ENCODE results near the gene CCDC17.

CCDC17 gene

GRCh38 chr1:45623972-45624371 lies at the start of gene CCDC17:
CCDC17 (minus strand) TSS chr1:45624054; CDS start chr1:45623909, 145 bp downstream.
- no peak for DNase-seq (ENCODE audit: low read depth in 2 of 3, low spot score in 2 of 3)

DNA sequence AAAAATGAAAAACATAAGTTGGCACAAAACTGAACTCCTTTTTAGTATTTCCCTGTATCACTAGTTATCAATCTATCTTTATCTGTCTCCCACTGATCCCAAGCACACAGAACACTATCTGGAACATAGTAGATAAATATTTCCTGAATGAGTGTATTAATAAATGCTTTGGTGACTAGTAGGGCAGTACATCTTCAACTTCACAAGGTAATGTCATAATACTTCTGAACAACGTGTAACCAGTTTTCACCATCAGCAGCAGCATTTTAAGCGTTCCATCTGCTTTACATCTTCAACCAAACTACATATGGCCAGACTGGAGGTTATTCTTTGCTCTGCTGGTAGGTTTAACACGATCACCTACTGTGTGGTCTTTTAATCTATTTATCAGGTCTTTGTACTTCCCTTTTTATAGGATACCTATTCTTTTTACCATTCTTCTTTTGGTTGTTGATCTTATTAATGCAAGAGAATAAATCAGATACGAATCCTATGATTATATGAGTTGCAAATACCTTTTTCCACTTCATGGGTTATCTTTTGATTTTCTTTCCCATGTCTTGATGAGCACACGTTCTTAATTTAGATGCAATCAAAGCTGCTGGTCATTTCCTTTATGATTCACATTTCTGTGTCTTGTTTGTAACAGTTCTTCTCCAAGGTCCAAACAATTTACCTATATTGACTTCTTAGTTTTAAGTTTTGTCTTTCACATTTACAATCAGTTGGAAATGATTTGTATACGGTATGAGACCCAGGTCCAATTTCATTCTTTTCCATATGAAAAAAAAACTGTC lies 46.2 kb upstream of the CCDC17 start:
- no peak for DNase-seq (ENCODE audit: low read depth in 2 of 3, low spot score in 2 of 3)

GRCh38 chr1:45669379-45669778 lies 45.5 kb upstream of the CCDC17 start:
- no peak for DNase-seq (ENCODE audit: low read depth in 2 of 3, low spot score in 2 of 3)

GRCh38 chr1:45668526-45668925 lies 44.7 kb upstream of the CCDC17 start:
- no peak for DNase-seq (ENCODE audit: low read depth in 2 of 3, low spot score in 2 of 3)

DNA sequence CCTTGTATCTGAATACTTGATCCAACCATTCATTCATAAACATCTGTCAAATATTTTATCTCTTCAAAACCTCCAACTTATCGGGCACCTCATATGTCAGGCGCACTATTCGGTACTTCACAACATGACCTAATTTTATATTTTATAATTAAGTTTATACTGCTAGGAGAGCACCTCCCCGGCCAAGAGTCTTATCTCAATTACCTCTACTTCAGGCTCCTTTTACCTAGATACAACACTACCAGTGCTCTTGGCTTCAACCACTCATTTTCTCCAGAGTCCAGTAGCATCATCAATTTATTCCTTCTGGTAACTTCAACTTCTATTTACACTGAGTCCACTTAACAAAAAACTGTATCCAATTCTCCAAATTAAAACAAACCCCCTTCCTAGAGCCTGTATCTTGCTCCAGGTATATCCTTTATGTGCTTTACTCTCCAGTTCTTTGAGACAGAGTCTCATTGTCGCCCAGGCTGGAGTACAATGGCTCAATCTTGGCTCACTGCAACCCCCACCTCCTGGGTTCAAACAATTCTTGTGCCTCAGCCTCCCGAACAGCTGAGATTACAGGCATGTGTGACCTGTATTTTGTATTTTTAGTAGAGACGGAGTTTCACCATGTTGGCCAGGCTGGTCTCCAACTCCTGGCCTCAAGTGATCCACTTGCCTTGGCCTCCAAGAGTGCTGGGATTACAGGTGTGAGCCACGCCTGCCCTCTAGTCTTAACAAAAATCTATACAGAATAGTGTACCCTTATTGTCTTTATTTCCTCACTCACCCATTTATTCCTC lies 43.7 kb upstream of the CCDC17 start:
- no peak for DNase-seq (ENCODE audit: low read depth in 2 of 3, low spot score in 2 of 3)

- no peak for DNase-seq (ENCODE audit: low read depth in 2 of 3, low spot score in 2 of 3)
Observed at GRCh38 chr1:45666836-45667235, 43.0 kb upstream of the CCDC17 start.

DNA sequence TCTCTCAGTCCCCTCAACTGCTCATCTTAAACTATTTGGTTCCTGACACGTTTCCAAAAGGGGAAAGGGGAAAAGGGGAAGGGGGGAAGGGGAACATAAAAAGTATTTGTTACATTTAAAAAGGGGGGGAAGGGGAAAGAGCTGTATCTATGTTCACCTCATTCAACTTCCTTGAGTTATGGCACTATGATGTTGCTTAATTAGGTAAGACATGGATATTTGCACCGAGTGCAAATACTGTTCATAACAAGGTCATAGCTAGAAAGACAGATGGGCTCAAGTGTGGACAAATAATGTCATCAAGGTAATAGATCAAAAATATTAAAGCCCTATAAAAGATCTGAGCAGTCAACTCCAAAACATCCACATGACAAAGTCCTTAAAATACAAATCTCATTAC lies 36.5 kb upstream of the CCDC17 start:
- DNase-seq (ENCODE audit: low read depth in 2 of 3, low spot score in 2 of 3): no peak

GRCh38 chr1:45659222-45659621 lies 35.4 kb upstream of the CCDC17 start:
- no peak for DNase-seq (ENCODE audit: low read depth in 2 of 3, low spot score in 2 of 3)

DNA sequence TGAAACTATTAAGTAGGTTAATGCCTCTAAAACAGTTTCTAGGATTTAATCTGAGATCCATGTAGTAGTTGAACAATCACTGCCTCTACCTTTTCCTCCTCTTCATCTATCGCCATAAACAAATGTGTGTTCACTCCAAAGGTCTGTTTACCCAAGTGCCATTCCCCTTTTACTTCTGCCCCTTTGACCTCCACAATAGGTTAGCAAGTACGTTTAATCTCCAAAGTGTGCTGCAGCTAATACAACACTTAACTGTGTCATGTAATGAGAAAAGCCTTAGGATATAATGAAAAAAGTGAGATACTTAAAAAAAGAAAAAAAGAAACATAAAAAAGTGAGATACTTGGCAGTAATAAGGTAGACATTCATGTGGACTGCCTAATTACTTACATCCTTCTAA lies 34.3 kb upstream of the CCDC17 start:
- DNase-seq (ENCODE audit: low read depth in 2 of 3, low spot score in 2 of 3): no peak

DNA sequence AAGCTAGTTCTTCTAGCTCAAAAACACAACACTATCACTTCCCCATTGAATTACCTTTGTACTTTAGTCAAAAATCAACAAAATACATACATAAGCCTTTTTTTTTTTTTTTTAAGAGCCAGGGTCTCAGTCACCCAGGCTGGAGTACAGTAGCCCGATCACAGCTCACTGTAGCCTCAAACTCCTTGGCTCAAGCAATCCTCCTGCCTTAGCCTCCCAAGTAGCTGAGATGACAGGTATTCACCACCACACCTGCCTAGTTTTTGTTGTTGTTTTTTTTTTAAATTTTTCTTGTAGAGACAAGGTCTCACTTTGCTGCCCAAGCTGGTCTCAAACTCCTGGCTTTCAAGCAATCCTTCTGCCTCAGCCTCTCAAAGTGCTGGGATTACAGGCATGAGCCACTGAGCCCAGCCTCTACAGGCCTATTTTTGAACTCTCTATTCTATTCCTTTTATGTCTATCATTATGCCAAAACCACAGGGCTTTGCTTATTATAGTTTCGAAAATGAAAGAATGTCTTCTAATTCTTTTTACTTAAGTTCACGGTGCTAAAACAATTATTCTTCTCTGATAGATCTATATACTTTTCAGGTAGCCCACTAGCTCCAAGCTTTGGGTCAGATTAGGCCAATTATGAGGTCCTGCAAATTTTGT lies 32.8 kb upstream of the CCDC17 start:
- no peak for DNase-seq (ENCODE audit: low read depth in 2 of 3, low spot score in 2 of 3)

- DNase-seq (ENCODE audit: low read depth in 2 of 3, low spot score in 2 of 3): no peak
Observed at GRCh38 chr1:45654540-45655280, 30.9 kb upstream of the CCDC17 start.

DNA sequence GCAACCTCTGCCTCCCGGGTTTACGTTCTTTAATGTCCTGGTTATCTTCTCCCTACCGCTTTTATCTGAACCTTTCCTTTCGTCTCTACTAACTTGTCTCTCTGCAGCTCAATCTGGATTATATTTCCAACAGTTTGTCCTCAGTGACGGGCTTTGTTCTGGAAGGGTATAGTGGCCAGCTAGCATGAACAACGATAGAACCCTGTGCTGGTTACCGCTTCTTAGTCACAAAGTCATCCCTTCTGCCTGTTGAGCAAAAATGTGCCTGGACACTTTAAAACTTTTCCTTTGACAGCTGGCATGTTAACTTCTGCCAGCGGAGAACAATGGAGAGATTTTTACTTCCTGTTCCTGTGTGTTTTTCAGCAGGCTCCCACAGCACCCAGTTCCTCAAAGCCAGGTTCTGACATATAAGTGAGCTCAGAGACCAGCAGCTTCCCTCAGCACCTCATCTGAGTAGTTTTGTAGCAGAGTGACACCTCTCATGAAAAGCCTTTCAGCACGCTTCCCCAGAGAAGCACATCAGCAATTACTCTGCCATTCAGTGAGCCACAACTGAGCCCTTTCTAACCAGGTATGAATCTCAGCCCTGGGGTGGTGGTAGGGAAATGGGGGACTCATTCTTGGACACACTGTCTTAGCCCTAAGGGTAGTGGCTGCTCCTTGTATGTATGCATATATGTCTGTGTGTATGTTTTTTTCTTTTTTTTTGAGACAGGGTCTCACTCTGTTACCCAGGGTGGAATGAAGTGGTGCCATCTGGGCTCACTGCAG lies 23.6 kb upstream of the CCDC17 start:
- DNase-seq (ENCODE audit: low read depth in 2 of 3, low spot score in 2 of 3): no peak

DNA sequence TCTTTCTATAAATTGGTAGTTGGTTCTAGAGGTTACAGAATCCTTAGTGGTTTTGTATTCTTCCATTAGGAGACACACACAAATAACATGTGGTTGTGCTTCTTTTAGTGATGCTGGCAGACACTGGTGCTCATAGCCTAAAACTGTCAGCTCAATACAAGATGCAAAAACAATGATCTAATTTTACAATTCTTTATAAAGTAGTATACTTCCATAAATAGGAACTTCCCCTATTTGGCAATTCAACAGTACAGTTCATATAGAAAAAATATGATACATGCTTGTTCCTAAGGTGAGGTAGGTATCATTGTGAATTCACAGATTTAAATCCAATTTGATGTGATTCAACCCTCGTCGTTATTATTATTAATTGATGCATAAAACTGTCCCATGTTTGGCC lies 20.8 kb upstream of the CCDC17 start:
- no peak for DNase-seq (ENCODE audit: low read depth in 2 of 3, low spot score in 2 of 3)

GRCh38 chr1:45643978-45644377 lies 20.1 kb upstream of the CCDC17 start:
- DNase-seq (ENCODE audit: low read depth in 2 of 3, low spot score in 2 of 3): no peak

DNA sequence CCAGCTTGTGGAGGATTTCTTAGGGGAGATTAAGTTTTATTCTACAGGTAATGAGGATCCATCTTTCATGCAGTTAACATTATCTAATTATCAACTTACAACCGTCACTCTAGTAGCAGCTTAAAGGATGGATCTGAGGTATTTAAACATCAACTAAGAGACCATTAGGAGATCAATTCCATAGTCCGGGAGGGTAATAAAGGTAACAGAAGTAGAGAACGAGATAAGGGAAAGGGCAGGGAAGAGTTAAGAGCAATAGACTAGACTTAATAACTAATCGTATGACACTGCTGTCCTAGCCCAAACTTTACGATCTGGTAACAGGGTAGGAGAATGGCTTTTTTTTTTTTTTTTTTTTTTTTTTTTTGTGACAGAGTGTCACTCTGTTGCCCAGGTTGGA lies 19.5 kb upstream of the CCDC17 start:
- no peak for DNase-seq (ENCODE audit: low read depth in 2 of 3, low spot score in 2 of 3)

- DNase-seq (ENCODE audit: low read depth in 2 of 3, low spot score in 2 of 3): no peak
Observed at GRCh38 chr1:45640293-45640692, 16.4 kb upstream of the CCDC17 start.

DNA sequence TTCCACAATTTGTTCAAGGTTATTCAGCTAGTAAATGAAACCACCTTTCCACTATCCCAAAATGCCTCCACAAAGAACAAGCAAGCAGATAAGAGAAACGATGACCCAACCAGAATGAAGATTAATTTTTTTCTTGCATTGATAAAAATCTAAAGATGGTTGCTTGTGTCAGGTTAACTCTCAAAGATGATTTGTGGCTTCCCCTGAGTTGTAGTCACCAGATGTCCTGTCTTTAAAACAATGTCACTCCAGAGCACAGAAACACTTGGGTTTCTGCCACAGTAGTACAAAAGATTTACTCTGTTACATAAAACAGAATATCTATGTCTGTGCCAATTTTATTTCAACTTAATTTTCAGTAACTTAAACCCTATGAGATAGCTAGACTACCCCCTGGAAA lies 11.4 kb upstream of the CCDC17 start:
- no peak for DNase-seq (ENCODE audit: low read depth in 2 of 3, low spot score in 2 of 3)

- DNase-seq (ENCODE audit: low read depth in 2 of 3, low spot score in 2 of 3): no peak
Observed at GRCh38 chr1:45630429-45630828, 6.6 kb upstream of the CCDC17 start.

- DNase-seq (ENCODE audit: low read depth in 2 of 3, low spot score in 2 of 3): no peak
Observed at GRCh38 chr1:45629035-45629434, 5.2 kb upstream of the CCDC17 start.

DNA sequence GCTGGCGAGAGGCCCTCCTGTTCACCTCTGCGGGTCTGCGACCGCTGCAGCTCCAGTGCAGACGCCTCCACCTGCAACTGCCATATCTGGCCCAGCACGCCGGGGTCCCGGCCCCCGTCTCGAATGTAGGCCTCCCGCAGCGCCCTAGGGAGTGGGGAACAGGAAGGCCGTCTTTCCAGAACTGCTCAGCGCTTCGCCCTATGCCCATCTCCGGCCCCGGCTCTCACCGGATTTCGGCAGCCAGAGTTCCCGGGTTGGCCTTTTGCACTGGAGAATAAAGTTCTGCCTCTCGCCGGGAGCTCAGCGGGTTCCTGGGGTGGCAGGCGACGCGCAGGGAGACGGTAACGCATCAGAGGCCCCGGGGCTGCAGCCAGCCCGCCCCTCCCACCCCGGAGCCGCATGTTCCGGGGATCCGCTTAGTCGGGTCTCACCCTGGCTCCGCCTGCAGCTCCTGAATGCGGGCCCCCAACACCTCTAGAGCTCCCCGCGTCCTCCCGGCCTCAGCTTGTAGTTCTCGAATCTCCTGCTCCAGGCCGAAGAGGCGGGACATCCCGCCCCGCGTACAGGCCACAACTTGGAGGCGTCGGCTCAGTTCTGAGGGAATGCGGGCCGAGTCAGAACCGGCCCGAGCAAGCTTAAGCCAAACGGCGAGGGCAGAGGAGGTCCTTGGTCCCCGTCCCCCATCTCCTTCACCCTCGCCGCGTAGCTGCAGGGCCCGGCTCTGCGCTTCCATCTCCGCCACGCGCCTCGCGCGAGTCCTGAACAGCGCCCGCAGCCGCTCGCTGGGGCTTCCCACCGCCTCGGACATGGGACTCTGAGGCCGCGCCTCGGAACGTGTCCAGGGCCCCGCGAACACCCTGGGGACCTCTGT lies 1.1 kb downstream of the CCDC17 start:
- no peak for DNase-seq (ENCODE audit: low read depth in 2 of 3, low spot score in 2 of 3)

Data from activated CD8-positive, alpha-beta memory T cell treated with anti-CD3 and anti-CD28 coated beads for 48 hours (primary cell).